Esophagus squamous epithelium (tissue), 4 donors: ENCODE results near the gene BST1.

ENCODE experiments used
- CTCF ChIP-seq, 6 experiments: fragments of 450-650 bp in 4 of 6; fragments of 200-600 bp in 2 of 6; sonication (generic) in 2 of 6; IDR thresholded peaks; one replicate each; pipeline ENCODE4 v1.5.1; 2016 to 2019; ENCODE audit warnings: antibody characterized with exemption in 6 of 6, mild to moderate bottlenecking in 4 of 6, moderate library complexity in 4 of 6
- POLR2A ChIP-seq, 4 donors: fragments of 450-650 bp; IDR thresholded peaks; one replicate each; pipeline ENCODE4 v1.6.1; 2017; ENCODE audit warnings: antibody characterized with exemption in 4 of 4, mild to moderate bottlenecking in 4 of 4, moderate library complexity in 3 of 4

- TF ChIP-seq POLR2A (IDR thresholded peaks at IDR 0.05), result no peak
- no peak for TF ChIP-seq CTCF (IDR thresholded peaks at IDR 0.05)
Measured at GRCh38 chr4:15654593-15655222, 48.2 kb upstream of the BST1 start.
